ENCODE data around the gene DBP. TPM values are rescaled to one million over a fixed set of nuclear protein-coding genes. Genes with fewer than 3 reads are reported as not detected.
A peak's percentile ranks its signal among the peaks of the same experiment; 100 is the strongest.
"Not testable (repeated sequence)": the region's sequence is repeated elsewhere in the genome, so short reads cannot be mapped to it uniquely, and the experiment has no call there.

Gene DBP, protein sequence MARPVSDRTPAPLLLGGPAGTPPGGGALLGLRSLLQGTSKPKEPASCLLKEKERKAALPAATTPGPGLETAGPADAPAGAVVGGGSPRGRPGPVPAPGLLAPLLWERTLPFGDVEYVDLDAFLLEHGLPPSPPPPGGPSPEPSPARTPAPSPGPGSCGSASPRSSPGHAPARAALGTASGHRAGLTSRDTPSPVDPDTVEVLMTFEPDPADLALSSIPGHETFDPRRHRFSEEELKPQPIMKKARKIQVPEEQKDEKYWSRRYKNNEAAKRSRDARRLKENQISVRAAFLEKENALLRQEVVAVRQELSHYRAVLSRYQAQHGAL
- polyA plus RNA-seq (2012; ENCODE audit: insufficient read depth, insufficient read length): 23.6 TPM

DNA sequence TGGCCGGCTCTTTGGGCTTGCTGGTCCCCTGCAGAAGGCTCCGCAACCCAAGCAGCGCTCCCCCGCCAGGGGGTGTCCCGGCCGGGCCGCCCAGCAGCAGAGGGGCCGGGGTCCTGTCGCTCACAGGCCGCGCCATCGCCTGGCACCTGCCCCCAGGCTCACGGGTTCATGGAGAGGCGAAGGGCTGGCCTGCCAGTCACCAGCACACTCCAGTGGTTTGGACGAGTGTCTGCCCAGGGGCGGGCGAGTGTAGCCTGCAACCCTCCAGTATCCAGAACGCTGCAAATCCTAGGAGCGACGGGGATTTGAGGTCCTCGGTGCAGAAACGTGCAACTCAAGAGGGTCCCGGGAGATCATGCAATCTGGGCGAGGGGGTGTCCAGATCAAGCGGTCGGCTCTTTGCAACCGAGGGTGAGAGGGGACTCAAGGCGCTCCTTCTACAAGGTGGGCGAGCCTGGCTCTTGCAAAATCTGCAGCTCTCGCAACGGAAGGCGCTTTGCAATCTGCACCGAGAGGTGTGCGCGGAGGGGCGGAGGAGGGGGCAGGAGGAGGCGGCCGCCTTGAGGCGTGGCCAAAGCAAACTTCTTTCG lies at the start of gene DBP:
DBP (minus strand) TSS at position 521 of the 590 bp plus-strand sequence; CDS start at position 136, 385 bp downstream.
- peak within 1 kb of the TSS; percentile 76 for H3K4me3 ChIP-seq (ENCODE audit: low read length)
- DNase-seq (ENCODE audit: low read depth, low spot score): no peak

DNA sequence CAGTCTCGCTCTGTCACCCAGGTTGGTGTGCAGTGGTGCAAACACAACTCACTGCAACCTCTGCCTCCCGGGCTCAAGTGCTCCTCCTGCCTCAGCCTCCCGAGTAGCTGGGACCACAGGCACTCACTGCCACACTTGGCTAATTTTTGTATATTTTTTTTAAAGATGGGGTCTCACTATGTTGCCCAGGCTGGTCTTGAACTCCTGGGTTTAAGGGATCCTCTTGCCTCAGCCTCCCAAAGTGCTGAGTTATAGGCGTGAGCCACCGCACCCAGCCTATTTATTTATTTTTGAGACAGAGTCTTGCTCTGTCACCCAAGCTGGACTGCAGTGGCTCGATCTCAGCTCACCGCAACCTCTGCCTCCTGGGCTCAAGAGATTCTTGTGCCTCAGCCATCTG lies 49.5 kb upstream of the DBP start:
- not testable (repeated sequence) for DNase-seq (ENCODE audit: low read depth, low spot score); H3K4me3 ChIP-seq (ENCODE audit: low read length)

DNA sequence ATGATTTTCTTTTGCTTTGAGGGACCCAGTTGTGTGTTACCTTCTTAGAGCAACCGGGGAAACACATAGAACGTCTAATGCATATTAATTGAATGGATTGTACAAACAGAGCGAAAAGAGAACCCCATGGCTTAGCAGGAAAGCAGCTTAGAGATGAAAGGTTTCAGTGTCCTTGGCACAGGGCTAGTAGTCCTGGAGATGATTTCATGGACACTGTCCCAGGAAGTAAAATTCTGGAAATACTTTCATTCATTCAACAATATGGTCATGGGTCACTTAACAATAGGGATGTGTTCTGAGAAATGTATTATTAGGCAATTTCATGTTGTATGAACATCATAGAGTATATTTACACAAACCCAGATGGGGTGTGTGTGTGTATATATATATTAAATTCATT lies 48.9 kb upstream of the DBP start:
- no peak for DNase-seq (ENCODE audit: low read depth, low spot score)
- H3K4me3 ChIP-seq (ENCODE audit: low read length): no peak overlapping the region

DNA sequence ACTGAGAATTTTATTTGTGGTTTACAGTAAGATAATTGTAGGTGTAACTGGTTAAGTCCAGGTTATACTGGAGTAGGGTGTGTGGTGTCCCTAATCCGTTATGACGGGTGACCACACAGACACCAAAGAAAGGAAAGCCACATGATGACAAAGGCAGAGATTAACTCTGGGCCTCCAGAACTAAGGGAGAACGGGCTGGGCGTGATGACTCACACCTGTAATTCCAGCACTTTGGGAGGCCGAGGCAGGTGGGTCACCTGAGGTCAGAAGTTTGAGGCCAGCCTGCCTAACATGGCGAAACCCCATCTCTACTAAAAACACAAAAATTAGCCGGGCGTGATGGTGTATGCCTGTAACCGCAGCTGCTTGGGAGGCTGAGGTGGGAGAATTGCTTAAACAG lies 48.4 kb upstream of the DBP start:
- DNase-seq (ENCODE audit: low read depth, low spot score): no peak

DNA sequence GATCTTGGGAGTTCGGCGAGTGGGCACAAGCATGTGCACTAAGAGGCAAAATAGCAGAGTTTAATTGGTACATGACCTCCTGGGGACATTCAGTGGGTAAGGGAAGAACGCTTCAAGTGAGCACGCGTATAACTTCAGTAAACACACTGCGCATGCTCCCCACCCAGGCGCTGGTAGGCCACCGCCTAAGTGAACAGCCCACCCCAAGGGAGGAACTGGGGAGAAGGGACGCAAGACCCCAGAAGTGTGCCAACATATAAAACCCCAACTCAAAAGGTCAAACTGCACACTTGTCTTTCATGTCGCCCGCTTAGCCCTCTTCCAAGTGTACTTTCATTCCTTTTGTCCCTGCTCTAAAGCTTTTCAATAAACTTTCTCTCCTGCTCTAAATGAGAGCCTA lies 46.2 kb upstream of the DBP start:
- H3K4me3 ChIP-seq (ENCODE audit: low read length): no peak overlapping the region

More for the DNA sequence above, 48.4 kb upstream of the DBP start:
- H3K4me3 ChIP-seq (ENCODE audit: low read length): no peak overlapping the region

DNA sequence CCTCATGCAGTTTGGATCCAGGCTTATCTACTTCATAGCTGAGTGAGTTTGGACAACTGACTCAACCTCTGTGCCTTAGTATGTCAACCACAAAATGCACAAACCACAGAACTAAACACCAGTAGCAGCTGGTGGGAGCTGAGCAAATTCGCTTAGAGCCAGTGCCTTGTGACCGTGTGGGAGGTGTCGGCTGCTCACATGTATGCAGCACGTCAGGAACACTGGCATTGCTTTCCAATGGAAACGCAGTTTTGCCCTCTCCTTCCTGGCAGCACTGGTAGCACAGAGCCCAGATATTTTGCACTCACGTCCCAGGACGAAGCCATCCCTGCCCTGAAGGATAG lies 43.9 kb upstream of the DBP start:
- H3K4me3 ChIP-seq (ENCODE audit: low read length): no peak overlapping the region
- DNase-seq (ENCODE audit: low read depth, low spot score): peak; percentile 36

More for the DNA sequence above, 46.2 kb upstream of the DBP start:
- no peak for DNase-seq (ENCODE audit: low read depth, low spot score)

DNA sequence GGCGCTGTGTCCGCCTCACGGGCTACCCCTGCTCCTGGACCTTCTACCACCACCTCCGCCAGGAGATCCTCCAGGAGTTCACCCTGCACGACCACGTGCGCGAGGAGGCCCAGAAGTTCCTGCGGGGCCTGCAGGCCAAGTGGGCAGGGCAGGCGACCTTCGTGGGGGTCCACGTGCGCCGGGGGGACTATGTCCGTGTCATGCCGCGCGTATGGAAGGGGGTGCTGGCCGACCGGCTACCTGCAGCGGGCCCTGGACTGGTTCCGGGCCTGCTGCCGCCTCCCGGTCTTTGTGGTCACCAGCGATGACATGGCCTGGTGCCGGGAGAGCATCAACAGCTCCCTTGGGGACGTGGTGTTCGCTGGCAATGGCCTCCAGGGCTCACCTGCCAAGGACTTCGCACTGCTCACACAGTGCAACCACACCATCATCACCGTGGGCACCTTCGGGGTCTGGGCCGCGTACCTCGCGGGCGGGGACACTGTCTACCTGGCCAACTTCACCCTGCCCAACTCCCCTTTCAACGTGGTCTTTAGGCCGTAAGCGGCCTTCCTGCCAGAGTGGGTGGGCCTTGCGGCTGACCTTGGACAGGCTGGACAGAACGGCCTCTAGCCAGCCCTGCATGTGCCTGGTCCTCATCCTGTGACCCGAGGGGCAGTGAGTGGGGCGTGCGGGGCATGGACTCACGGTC lies 43.4 kb upstream of the DBP start:
- no peak overlapping the region for H3K4me3 ChIP-seq (ENCODE audit: low read length)

DNA sequence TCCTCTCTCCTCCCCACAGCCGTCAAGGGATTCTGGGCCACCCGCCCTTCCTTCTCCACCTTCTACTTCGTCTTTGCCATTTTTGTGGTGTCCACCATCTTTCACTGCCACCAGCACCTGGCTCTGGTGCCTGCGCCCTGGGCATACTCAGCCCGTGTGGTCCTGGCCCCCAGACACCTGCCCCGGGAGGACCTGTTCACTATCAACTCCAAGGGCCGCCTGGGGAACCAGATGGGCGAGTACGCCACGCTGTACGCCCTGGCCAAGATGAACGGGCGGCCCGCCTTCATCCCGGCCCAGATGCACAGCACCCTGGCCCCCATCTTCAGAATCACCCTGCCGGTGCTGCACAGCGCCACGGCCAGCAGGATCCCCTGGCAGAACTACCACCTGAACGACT lies 42.8 kb upstream of the DBP start:
- DNase-seq (ENCODE audit: low read depth, low spot score); H3K4me3 ChIP-seq (ENCODE audit: low read length): not testable (repeated sequence)

More for the DNA sequence above, 43.4 kb upstream of the DBP start:
- DNase-seq (ENCODE audit: low read depth, low spot score): no peak

DNA sequence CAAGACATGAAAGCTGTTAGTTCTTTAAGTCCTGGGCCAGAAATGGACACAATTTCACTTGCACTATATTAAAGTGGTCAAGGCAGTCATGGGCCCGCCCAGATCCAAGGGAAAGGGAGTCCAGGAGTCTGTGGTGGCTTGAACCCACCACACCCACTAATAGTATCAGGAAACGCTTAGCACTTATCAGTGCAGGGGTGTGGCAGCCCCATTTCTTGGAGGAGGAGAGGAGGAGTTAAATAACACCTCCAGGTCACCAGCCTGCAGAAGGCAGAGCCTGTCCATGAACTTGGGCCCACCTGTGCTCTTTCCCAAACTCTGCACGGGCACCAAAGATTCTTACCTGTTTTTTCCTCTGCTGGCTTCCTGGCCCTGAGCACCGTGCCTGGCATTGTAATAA lies 41.0 kb upstream of the DBP start:
- no peak for DNase-seq (ENCODE audit: low read depth, low spot score)

DNA sequence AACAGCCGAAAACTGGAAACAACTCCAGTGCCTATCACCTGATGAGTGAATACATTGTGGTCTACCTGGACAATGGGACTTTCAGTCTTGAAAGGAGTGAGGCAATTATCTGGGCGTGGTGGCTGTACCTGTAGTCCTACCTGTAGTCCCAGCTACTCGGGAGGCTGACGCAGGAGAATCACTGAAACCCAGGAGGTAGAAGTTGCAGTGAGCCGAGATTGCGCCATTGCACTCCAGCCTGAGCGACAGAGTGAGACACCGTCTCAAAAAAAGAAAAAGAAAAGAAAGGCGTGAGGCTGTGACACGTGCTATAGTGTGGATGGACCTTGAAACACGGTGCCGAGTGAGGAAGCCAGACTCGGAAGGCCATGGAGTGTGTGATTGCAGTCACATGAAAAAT lies 39.7 kb upstream of the DBP start:
- DNase-seq (ENCODE audit: low read depth, low spot score): no peak
- no peak overlapping the region for H3K4me3 ChIP-seq (ENCODE audit: low read length)

More for the DNA sequence above, 41.0 kb upstream of the DBP start:
- no peak overlapping the region for H3K4me3 ChIP-seq (ENCODE audit: low read length)

DNA sequence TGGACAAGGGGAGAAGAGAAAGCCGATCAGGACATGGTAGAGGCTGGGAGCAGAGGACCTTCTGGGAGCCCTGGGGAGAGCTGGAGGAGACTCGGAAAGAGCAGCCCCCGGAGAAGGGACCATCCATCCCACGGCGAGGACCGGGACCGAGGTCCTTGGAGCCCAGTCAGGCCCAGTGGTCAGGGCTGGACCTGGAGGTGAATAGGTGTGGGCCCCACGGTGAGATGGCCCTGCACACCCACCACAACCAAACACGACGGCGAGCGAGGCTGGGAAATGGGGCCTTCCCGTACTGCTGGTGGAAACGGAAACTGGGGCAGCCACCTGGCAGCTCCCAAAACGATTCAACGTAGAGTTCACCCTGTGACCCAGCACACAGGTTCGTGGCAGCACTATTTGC lies 39.3 kb upstream of the DBP start:
- no peak for DNase-seq (ENCODE audit: low read depth, low spot score)
- no peak overlapping the region for H3K4me3 ChIP-seq (ENCODE audit: low read length)

DNA sequence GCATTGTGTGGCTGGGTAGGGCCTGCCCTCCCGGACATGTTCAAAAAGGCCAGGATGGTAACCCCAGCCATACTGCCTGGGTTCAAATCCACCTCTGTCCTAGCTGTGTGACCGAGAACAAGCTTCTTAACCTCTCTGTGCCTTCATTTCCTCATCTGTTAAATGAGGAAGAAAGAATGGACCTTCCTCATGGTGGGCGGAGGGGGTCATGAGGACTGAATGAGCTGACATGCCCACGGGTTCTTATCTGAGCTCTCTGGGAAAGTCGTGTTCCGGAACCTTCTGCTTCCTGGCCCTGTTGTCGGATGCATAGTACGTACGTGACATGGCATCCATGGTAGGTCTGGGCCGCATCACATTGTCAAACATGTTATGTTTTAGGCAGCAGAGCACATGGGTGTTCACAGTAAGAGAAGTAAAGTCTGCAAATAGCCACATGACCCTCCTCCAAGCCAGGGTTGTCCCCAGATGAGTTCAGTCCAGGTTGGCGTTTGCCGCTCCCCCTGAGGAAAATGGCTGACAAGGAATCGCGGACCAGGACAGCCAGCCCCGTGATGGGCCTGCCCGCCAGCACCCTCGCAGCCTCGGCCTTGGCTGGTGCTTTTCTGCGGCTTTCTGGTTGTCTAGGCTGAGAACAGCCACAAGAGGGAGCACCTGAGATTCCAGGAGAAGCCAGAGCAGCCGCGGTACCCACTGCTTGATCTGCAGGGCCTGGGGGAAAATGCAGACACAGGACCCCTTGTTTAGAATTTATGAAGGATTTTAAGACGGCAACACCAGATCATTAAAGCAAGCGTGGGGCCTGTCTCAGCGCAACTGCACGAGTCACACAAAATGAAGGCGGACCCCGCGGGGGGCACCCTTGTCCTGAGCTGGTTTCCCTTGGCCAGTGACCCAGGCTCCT lies 38.0 kb upstream of the DBP start:
- H3K4me3 ChIP-seq (ENCODE audit: low read length): no peak overlapping the region
- DNase-seq (ENCODE audit: low read depth, low spot score): peak; percentile 67

DNA sequence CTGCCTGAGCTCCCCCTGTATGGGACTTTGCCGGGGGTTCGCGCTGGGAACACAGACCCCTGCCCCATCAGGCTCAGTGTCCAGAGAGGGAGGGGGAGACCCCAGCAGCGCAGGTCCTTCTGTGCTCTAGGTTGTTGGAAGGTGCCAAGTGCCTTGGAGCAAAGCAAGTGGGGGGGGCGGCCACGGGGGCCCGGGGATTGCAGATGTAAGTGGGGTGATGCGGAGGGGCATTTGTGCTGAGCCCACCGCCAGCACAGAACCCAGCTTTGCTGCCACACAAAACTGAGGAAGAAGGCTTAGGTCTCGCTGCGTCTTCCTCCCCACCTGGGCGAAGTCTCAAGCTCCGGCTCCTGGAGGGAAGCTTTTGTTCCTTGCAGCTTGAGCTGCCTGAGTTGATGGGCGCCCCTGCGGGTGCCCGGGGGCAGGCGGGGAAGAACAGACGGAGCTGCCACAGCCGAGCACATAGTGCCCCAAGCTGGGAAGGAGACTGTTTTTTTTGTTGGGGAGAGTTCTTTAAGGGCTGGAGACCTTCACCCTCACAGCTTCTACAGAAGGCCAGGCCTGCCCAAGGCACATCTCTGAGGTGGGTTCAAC lies 37.1 kb upstream of the DBP start:
- no peak overlapping the region for H3K4me3 ChIP-seq (ENCODE audit: low read length)
- no peak for DNase-seq (ENCODE audit: low read depth, low spot score)

DNA sequence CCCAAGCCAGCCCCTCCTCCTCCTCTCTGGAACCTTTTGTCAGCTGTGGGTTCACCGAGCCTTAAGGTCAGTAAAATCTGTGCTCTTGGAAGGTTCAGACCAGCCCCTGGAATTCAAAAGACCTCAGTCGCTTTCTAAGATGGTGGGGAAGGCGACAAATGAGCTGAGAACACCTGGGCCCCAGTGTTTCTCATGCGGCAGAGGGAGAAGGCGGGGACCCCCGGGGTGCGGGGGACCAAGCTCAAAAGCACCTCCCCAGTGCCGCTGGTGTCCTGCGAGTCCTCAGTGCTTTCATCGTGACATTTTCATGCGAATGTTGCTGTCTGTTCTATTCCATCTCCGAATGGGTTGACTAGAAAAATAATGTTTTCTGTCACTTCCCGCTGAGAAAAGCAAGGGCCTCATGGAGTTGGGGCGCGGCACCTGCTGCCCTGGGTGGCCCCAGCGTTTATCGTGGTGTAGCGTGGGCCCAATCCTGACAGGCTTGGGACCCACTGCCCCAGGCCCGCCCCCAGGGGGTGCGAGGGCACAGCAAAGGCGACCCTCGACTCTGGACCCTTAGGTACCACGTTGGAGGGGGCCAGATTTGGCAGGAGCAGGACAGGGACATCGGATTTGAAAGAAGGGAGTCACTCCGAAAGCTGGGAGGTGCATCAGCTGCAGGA lies 36.4 kb upstream of the DBP start:
- H3K4me3 ChIP-seq (ENCODE audit: low read length): no peak overlapping the region

DNA sequence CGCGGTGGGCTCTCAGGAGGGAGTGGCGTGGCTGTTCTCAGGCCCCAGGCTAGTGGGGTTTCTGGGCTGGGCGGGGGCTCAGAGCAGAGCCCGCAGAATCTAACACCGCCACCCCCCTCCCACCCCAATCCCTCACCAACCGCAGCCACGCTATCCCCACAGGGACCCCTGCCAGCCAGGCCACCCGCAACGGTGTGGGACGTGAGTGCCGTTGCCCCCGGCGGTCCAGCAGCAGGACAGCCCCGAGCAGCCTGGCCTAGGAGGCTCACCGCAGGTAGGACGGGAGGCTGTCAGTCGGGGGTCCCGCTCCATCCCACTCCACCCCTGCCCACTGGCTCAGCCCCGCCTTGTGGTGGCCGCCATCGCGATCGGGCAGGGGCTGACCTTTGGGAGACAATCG lies 35.8 kb upstream of the DBP start, which contains the start of gene NTN5:
NTN5 (minus strand) TSS at position 24 of the 400 bp plus-strand sequence. CDS start 2,031 bp downstream, outside the sequence.
- no peak for DNase-seq (ENCODE audit: low read depth, low spot score)
- no peak within 1 kb of the TSS for H3K4me3 ChIP-seq (ENCODE audit: low read length)

More for the DNA sequence above, 36.4 kb upstream of the DBP start:
- no peak for DNase-seq (ENCODE audit: low read depth, low spot score)

DNA sequence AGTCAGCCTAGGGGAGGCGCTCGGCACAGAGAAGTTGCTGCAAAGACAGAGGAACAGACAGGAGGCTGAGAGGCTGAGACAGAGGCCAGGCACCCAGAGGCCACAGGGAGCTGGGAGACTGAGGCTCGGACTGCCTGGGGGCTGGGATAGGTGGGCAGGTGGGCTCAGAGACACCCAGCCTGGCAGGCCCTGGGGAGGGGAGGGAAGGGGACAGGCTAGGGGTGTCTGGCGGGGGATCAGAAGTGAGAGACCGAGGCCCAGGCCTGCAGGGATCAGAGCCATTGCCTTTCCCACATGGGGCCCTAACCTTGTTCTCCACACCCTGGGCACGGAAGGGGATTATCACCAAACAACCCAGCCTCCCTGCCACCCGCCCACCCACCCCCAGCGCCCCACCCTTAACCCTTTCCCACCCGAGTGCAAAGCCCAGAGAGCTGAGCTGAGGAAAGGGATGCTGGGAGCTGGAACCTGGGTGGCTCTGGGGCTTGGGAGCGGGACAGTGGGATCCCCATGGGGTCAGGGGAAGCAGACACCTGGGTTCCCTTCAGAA lies 34.3 kb upstream of the DBP start:
- H3K4me3 ChIP-seq (ENCODE audit: low read length): no peak overlapping the region
- no peak for DNase-seq (ENCODE audit: low read depth, low spot score)

DNA sequence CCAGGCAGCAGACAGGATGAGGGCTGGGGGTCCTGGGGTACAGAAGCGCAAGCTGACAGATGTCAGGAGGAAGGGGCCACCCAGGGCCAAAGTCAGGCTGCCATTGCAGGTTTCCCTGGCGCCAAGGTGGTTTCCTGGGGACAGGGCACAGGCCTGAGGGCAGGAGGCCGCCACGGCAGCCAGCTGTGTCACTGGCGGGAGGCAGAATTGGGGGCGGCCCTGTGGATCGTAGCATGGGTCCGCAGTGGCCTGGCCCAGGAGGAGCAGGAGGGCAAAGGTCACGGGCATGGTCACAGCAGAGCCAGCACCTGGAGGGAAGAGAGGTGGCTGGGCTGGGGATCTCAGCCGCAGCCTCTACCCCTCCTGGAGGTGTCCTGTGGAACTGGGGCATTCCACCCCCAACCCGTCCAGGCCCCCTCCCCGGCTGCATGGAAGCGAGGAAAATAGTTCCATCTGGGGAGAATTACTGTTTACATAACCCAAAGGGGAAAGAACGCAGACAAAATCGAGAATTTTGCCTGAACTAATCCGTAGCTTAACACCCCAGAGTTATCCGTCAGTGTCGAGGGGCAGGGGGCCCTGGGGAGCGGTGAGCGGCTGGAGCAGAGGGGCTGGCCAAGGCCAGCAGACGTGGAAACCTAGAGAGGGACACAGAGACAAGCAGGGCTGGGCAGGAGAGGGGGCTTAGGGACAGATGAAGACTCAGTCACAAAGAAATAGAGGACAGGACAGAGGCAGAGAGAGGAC lies 33.7 kb upstream of the DBP start:
- H3K4me3 ChIP-seq (ENCODE audit: low read length): no peak overlapping the region
- no peak for DNase-seq (ENCODE audit: low read depth, low spot score)
